GM18502 (cell line): ENCODE results near the gene HEXIM2.
"Not testable (repeated sequence)": the region's sequence is repeated elsewhere in the genome, so short reads cannot be mapped to it uniquely, and the experiment has no call there.

Source experiments
- ATAC-seq: cut with Tn5 transposase; IDR thresholded peaks from one replicate; pipeline ENCODE4 v1.9.1; 2021; ENCODE audit warnings: mild to moderate bottlenecking; ENCODE audit not compliant: unreplicated experiment, poor library complexity

HEXIM2 gene

GRCh38 chr17:45201457-45201856 lies 39.8 kb downstream of the HEXIM2 start:
- no peak for ATAC-seq

GRCh38 chr17:45201880-45202279 lies 40.2 kb downstream of the HEXIM2 start:
- ATAC-seq = not testable (repeated sequence)

- no peak for ATAC-seq
Measured at GRCh38 chr17:45218895-45219661, 57.4 kb downstream of the HEXIM2 start.
